Upper lobe of right lung (tissue), 1 donor: ENCODE results near the gene CYBC1. TPM values are rescaled to one million over a fixed set of nuclear protein-coding genes. Genes with fewer than 3 reads are reported as not detected.

ENCODE experiments used
- ATAC-seq: fragments of 200-7000 bp; cut with Tn5 transposase; one replicate; pipeline ENCODE4 v1.9.1; 2020; ENCODE audit warnings: mild to moderate bottlenecking, moderate library complexity
- DNase-seq: peaks from one replicate; pipeline ENCODE4 v3.0.0-alpha.2; 2020
- H3K27ac ChIP-seq: fragments of 200-600 bp; one replicate; pipeline ENCODE4 v1.8.0; 2022
- H3K27me3 ChIP-seq: fragments of 200-600 bp; one replicate; pipeline ENCODE4 v1.8.0; 2022; ENCODE audit warnings: mild to moderate bottlenecking
- H3K36me3 ChIP-seq: fragments of 200-600 bp; one replicate; pipeline ENCODE4 v1.8.0; 2022
- H3K4me1 ChIP-seq: fragments of 200-600 bp; one replicate; pipeline ENCODE4 v1.8.0; 2022
- H3K4me3 ChIP-seq: fragments of 200-600 bp; one replicate; pipeline ENCODE4 v1.8.0; 2022; ENCODE audit warnings: mild to moderate bottlenecking
- H3K9me3 ChIP-seq: fragments of 200-600 bp; one replicate; pipeline ENCODE4 v1.8.0; 2022
- intact Hi-C: fragments of 100-400 bp; cut with DNase I; formaldehyde crosslinking; loops from one replicate; pipeline ENCODE4 v1.11.0; 2022
- total RNA-seq: library from RNA; stranded (reverse); fragmentation: NEBNext Ultra II Directional; extraction: Animal tissue kit (Norgen Biotek cat#: 25700); gene quantifications from one replicate; pipeline ENCODE4 v1.2.1, GENCODE V29; 2021
- TF ChIP-seq, protein P1 (sequence below): fragments of 200-600 bp; IDR thresholded peaks from one replicate; pipeline ENCODE4 v1.8.0; 2022; ENCODE audit warnings: antibody characterized with exemption
- donor health status: DM: no; HTN: yes; CAD: no; lungs with severe emphysema.

The CYBC1 gene
- total RNA-seq, 1 donor from 2014 or later, result 120 TPM

- DNase-seq (no peak), ATAC-seq (peak; percentile 70)
- Histone ChIP-seq H3K9me3 (no peaks in the 10 kb centered on the region), H3K27me3 (no peaks in the 10 kb centered on the region), H3K36me3 (peaks cover 10% of the 10 kb centered on the region), H3K4me1 (peaks cover 4% of the 10 kb centered on the region), H3K4me3 (no peak overlapping the region), H3K27ac (no peak overlapping the region)
- intact Hi-C loops, result no loop called here
- TF ChIP-seq, protein P1, sequence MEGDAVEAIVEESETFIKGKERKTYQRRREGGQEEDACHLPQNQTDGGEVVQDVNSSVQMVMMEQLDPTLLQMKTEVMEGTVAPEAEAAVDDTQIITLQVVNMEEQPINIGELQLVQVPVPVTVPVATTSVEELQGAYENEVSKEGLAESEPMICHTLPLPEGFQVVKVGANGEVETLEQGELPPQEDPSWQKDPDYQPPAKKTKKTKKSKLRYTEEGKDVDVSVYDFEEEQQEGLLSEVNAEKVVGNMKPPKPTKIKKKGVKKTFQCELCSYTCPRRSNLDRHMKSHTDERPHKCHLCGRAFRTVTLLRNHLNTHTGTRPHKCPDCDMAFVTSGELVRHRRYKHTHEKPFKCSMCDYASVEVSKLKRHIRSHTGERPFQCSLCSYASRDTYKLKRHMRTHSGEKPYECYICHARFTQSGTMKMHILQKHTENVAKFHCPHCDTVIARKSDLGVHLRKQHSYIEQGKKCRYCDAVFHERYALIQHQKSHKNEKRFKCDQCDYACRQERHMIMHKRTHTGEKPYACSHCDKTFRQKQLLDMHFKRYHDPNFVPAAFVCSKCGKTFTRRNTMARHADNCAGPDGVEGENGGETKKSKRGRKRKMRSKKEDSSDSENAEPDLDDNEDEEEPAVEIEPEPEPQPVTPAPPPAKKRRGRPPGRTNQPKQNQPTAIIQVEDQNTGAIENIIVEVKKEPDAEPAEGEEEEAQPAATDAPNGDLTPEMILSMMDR, result peak; percentile 66
These were observed 26.3 kb downstream of the CYBC1 start for GRCh38 chr17:82424001-82424862.

GRCh38 chr17:82419540-82419939 lies 31.0 kb downstream of the CYBC1 start:
- Histone ChIP-seq H3K36me3 (peaks cover 10% of the 10 kb centered on the region), H3K4me1 (peaks cover 15% of the 10 kb centered on the region), H3K27ac (peak overlapping the region; percentile 89), H3K9me3 (no peaks in the 10 kb centered on the region), H3K4me3 (peak overlapping the region; percentile 93), H3K27me3 (no peaks in the 10 kb centered on the region)
- no peak for ATAC-seq
- TF ChIP-seq, protein P1, result no peak
- intact Hi-C loops, result no loop called here
- no peak for DNase-seq

GRCh38 chr17:82418001-82418986 lies 32.3 kb downstream of the CYBC1 start, which contains the start of the genes HEXD and OGFOD3:
HEXD (plus strand) TSS chr17:82418347; CDS start chr17:82419800, 1,453 bp downstream.
OGFOD3 (minus strand) TSS chr17:82418586; CDS start chr17:82418485, 101 bp downstream.
- Histone ChIP-seq H3K9me3 (no peaks in the 10 kb centered on the region), H3K4me1 (peaks cover 15% of the 10 kb centered on the region), H3K36me3 (peaks cover 10% of the 10 kb centered on the region), H3K27ac (peak within 1 kb of the TSS; percentile 89), H3K27me3 (no peaks in the 10 kb centered on the region), H3K4me3 (peak within 1 kb of the TSS; percentile 93)
- intact Hi-C loops, result no loop called here
- DNase-seq (peak; percentile 94), ATAC-seq (peak; percentile 97)
- TF ChIP-seq, protein P1, result no peak

DNA sequence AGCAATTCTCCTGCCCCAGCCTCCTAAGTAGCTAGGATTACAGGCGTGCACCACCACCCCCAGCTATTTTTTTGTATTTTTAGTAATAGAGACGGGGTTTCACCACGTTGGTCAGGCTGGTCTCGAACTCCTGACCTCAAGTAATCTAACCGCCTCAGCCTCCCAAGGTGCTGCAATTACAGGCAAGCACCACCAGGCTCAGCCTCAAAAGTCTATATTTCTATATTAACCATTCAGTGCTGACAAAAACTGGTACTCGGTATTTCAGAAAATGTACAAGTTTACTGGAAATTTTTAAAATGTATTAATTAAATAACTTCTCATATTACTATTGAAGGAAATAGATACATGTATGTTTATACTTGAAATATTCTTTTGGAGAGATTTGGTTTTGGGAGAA lies 33.8 kb downstream of the CYBC1 start:
- peaks cover 10% of the 10 kb centered on the region for H3K36me3 ChIP-seq
- intact Hi-C loops, result no loop called here
- peaks cover 15% of the 10 kb centered on the region for H3K4me1 ChIP-seq
- H3K9me3 ChIP-seq, result no peaks in the 10 kb centered on the region
- TF ChIP-seq, protein P1, result peak; percentile 10
- no peaks in the 10 kb centered on the region for H3K27me3 ChIP-seq
- no peak for DNase-seq
- no peak for ATAC-seq
- H3K4me3 ChIP-seq, result no peak overlapping the region
- no peak overlapping the region for H3K27ac ChIP-seq

DNA sequence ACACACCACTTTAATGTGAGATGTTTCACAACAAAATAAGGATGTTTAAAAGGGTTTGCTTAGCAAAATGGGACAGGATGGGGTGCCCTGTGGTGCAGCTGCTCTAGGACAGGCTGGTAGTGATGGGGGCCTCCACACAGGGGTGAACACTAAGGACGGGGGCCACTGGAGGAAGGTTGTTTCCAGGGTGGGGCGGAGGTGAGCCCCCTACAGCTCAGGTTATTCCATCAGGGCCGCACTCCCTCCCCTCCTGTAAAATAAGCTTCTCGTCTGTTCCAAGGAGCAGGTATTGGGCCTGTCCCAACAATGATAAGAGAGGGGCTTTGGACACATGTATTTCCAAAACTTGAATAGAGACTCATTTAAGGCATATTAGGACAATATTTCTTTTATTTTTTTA lies 34.3 kb downstream of the CYBC1 start:
- H3K27ac ChIP-seq, result no peak overlapping the region
- ATAC-seq (no peak), DNase-seq (no peak)
- intact Hi-C loops, result no loop called here
- no peaks in the 10 kb centered on the region for H3K9me3 ChIP-seq
- H3K36me3 ChIP-seq, result peaks cover 10% of the 10 kb centered on the region
- no peak overlapping the region for H3K4me3 ChIP-seq
- peaks cover 15% of the 10 kb centered on the region for H3K4me1 ChIP-seq
- TF ChIP-seq, protein P1, result no peak
- H3K27me3 ChIP-seq, result no peaks in the 10 kb centered on the region
